ENCODE results near the gene DAZAP2.
"Not testable (repeated sequence)": the region's sequence is repeated elsewhere in the genome, so short reads cannot be mapped to it uniquely, and the experiment has no call there.

Gene DAZAP2

DNA sequence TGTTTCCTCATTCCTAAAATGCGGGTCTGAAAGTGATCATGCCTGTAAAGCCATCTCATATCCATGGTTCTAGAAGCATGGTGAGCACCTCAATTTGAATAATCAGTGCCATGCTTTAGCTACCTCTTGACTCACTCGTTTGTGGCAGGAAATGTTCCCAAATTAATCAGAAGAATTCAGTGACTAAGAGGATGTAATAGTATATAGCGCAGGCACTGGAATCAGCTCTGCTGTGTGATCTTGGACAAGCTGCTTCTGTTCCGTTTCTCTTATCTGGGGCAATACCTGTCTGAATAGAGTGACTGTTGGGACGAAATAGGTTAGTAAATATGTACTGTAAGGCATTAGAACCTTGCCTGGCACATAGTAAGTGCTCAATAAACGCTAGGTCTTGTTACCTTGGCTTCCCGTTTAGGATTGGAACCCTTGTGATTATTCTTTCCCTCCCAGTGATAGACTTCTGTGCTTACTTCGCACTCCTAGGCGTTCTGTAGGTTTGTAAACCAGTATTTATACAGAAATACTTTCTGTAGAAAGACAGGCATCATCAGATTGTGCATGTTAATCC is 32.4 kb downstream of the DAZAP2 start:
- no peak overlapping the region for H3K18ac ChIP-seq (ENCODE audit: low read length)
- no peak for DNase-seq (ENCODE audit: low spot score)
- H3K14ac ChIP-seq (ENCODE audit: low read length): no peak overlapping the region
- H2AFZ ChIP-seq (ENCODE audit: low read length): peak overlapping the region; percentile 98
- no peak overlapping the region for H3K27ac ChIP-seq (replicated peaks; ENCODE audit: low read length)
- H3K36me3 ChIP-seq (replicated peaks in 1 of 2; ENCODE audit: control insufficient read depth in 2 of 2, insufficient read depth in 2 of 2, low read length in 2 of 2): no peaks in the 10 kb centered on the region
- WGBS, 2 donors (ENCODE audit: extremely low coverage in 2 of 2, insufficient read length in 2 of 2, insufficient replicate concordance in 1 of 2): no CpG with 5 or more reads among the region's 9 CpGs
- peak overlapping the region; percentile 52 to 85 for H3K4me3 ChIP-seq (ENCODE audit: low read length in 2 of 2)
- no peaks in the 10 kb centered on the region for H3K4me1 ChIP-seq (ENCODE audit: control insufficient read depth in 2 of 2, insufficient read depth in 1 of 2, low read depth in 1 of 2, low read length in 2 of 2)
- H3K9ac ChIP-seq (ENCODE audit: low read depth, low read length, poor library complexity): no peak overlapping the region
- H2BK120ac ChIP-seq (ENCODE audit: low read depth, low read length): no peak overlapping the region
- no peak overlapping the region for H3K4ac ChIP-seq (ENCODE audit: low read length)
- H3K23ac ChIP-seq (ENCODE audit: low read depth, low read length, poor library complexity): no peak overlapping the region
- no peak overlapping the region for H2BK5ac ChIP-seq (ENCODE audit: low read length)
- peak overlapping the region; percentile 73 for H3K4me2 ChIP-seq (ENCODE audit: insufficient read depth, low read length, poor library complexity, severe bottlenecking)
- no peaks in the 10 kb centered on the region for H3K9me3 ChIP-seq (replicated peaks in 1 of 2; ENCODE audit: control insufficient read depth in 2 of 2, insufficient read depth in 1 of 2, low read depth in 1 of 2, low read length in 2 of 2)
- H3K79me1 ChIP-seq (ENCODE audit: low read depth, low read length): no peaks in the 10 kb centered on the region
- peaks cover 0 to 44% (median 6%) of the 10 kb centered on the region in 3 experiments for H3K27me3 ChIP-seq (ENCODE audit: control insufficient read depth in 3 of 3, insufficient read depth in 3 of 3, low read depth in 1 of 3, low read length in 3 of 3)
- no peak overlapping the region for H2BK15ac ChIP-seq (ENCODE audit: low read length)
- no peak overlapping the region for H4K91ac ChIP-seq (ENCODE audit: low read depth, low read length, poor library complexity)
- H4K8ac ChIP-seq (ENCODE audit: low read depth, low read length): no peak overlapping the region
- H2AK5ac ChIP-seq (ENCODE audit: low read depth, low read length): no peak overlapping the region
- no peak overlapping the region for H2BK12ac ChIP-seq (ENCODE audit: low read length)

DNA sequence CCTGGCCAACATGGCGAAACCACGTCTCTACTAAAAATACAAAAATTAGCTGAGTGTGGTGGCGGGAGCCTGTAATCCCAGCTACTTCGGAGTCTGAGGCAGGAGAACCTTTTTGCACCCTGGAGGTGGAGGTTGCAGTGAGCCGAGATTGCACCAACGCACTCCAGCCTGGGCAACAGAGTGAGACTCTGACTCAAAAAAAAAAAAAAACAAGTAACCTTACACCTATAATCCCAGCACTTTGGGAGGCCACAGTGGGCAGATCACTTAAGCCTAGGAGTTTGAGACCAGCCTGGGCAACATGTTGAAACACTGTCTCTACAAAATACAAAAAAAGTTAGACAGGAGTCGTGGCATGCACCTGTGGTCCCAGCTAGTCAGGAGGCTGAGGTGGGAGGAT is 34.2 kb downstream of the DAZAP2 start:
- not testable (repeated sequence) for H3K4me2 ChIP-seq (ENCODE audit: insufficient read depth, low read length, poor library complexity, severe bottlenecking); H2AFZ ChIP-seq (ENCODE audit: low read length); H3K27ac ChIP-seq (replicated peaks; ENCODE audit: low read length); H3K79me1 ChIP-seq (ENCODE audit: low read depth, low read length); H3K36me3 ChIP-seq (replicated peaks in 1 of 2; ENCODE audit: control insufficient read depth in 2 of 2, insufficient read depth in 2 of 2, low read length in 2 of 2); H3K9ac ChIP-seq (ENCODE audit: low read depth, low read length, poor library complexity); H2BK120ac ChIP-seq (ENCODE audit: low read depth, low read length); H3K4me3 ChIP-seq (ENCODE audit: low read length in 2 of 2); H2BK5ac ChIP-seq (ENCODE audit: low read length); H3K14ac ChIP-seq (ENCODE audit: low read length); DNase-seq (ENCODE audit: low spot score); H3K4me1 ChIP-seq (ENCODE audit: control insufficient read depth in 2 of 2, insufficient read depth in 1 of 2, low read depth in 1 of 2, low read length in 2 of 2); H3K4ac ChIP-seq (ENCODE audit: low read length); H3K18ac ChIP-seq (ENCODE audit: low read length); H2AK5ac ChIP-seq (ENCODE audit: low read depth, low read length); H4K8ac ChIP-seq (ENCODE audit: low read depth, low read length); H3K9me3 ChIP-seq (replicated peaks in 1 of 2; ENCODE audit: control insufficient read depth in 2 of 2, insufficient read depth in 1 of 2, low read depth in 1 of 2, low read length in 2 of 2); H2BK15ac ChIP-seq (ENCODE audit: low read length); H4K91ac ChIP-seq (ENCODE audit: low read depth, low read length, poor library complexity); H2BK12ac ChIP-seq (ENCODE audit: low read length); H3K23ac ChIP-seq (ENCODE audit: low read depth, low read length, poor library complexity)
- no CpG with 5 or more reads among the region's 7 CpGs for WGBS, 2 donors (ENCODE audit: extremely low coverage in 2 of 2, insufficient read length in 2 of 2, insufficient replicate concordance in 1 of 2)
- peaks cover 0 to 38% (median 6%) of the 10 kb centered on the region in 3 experiments for H3K27me3 ChIP-seq (ENCODE audit: control insufficient read depth in 3 of 3, insufficient read depth in 3 of 3, low read depth in 1 of 3, low read length in 3 of 3)

DNA sequence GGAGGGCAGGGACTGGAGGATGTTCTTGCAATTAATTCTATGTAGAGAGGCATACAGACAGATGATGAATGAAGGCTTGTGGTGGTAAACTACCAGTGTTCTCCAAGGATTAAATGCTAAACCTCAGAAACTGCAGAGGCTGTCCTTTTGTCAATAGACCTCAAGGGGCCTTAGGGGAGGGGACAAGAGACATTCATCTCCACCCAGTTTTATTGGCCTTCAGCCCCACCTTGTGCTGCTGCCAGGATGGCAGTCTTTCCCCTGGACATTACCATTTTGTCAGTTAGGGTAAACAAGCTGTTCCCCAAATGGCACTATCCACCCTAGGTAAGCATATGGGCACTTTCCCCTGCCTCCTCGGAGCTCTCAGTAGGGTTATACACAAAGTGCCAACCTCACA is 36.5 kb downstream of the DAZAP2 start:
- Histone ChIP-seq H3K27me3 (ENCODE audit: control insufficient read depth in 3 of 3, insufficient read depth in 3 of 3, low read depth in 1 of 3, low read length in 3 of 3) (peaks cover 0 to 23% (median 6%) of the 10 kb centered on the region in 3 experiments), H3K9me3 (replicated peaks in 1 of 2; ENCODE audit: control insufficient read depth in 2 of 2, insufficient read depth in 1 of 2, low read depth in 1 of 2, low read length in 2 of 2) (no peaks in the 10 kb centered on the region), H2AK5ac (ENCODE audit: low read depth, low read length) (no peak overlapping the region), H3K79me1 (ENCODE audit: low read depth, low read length) (no peaks in the 10 kb centered on the region), H3K27ac (replicated peaks; ENCODE audit: low read length) (no peak overlapping the region), H3K14ac (ENCODE audit: low read length) (no peak overlapping the region), H3K4me3 (ENCODE audit: low read length in 2 of 2) (no peak overlapping the region), H3K4me2 (ENCODE audit: insufficient read depth, low read length, poor library complexity, severe bottlenecking) (no peak overlapping the region), H4K8ac (ENCODE audit: low read depth, low read length) (no peak overlapping the region), H3K9ac (ENCODE audit: low read depth, low read length, poor library complexity) (no peak overlapping the region), H2BK12ac (ENCODE audit: low read length) (no peak overlapping the region), H2BK120ac (ENCODE audit: low read depth, low read length) (no peak overlapping the region), H3K18ac (ENCODE audit: low read length) (no peak overlapping the region), H2BK15ac (ENCODE audit: low read length) (no peak overlapping the region), H3K4me1 (ENCODE audit: control insufficient read depth in 2 of 2, insufficient read depth in 1 of 2, low read depth in 1 of 2, low read length in 2 of 2) (no peaks in the 10 kb centered on the region), H4K91ac (ENCODE audit: low read depth, low read length, poor library complexity) (no peak overlapping the region), H2BK5ac (ENCODE audit: low read length) (no peak overlapping the region), H3K4ac (ENCODE audit: low read length) (no peak overlapping the region), H3K36me3 (replicated peaks in 1 of 2; ENCODE audit: control insufficient read depth in 2 of 2, insufficient read depth in 2 of 2, low read length in 2 of 2) (no peaks in the 10 kb centered on the region), H2AFZ (ENCODE audit: low read length) (no peak overlapping the region), H3K23ac (ENCODE audit: low read depth, low read length, poor library complexity) (no peak overlapping the region)
- no CpG with 5 or more reads among the region's 1 CpG for WGBS, 2 donors (ENCODE audit: extremely low coverage in 2 of 2, insufficient read length in 2 of 2, insufficient replicate concordance in 1 of 2)
- DNase-seq (ENCODE audit: low spot score): no peak

DNA sequence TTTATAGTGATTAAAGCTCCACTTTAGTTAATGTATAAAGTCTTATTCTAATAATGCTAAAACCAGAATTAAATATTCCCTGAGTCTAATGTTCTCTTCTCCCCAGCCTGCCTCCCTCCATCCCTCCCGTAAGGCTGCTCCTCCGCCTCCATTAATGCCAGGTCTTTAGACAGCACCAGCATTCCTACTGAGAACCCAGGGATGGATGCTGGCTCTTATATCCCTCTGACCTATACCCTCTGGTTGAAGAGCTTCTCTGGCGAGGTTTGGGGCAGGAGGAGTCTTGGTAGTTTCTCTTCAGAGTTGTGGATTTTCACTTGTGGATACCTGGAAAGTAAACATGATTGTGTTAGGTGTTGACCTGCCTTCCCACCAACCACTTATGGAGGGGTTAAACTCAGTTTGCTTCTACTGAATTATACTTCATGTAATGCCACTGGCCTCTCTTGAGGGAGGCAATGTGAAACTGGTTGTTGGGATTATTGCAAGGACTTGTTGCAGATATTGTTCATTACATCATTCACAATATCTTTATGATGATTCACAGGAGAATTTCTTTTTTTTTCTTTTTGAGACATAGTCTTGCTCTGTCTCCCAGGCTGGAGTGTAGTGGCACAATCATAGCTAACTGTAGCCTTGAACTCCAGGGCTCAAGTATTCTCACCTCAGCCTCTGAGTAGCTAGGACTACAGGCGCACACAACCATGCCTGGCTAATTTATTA is 42.7 kb downstream of the DAZAP2 start:
- H3K14ac ChIP-seq (ENCODE audit: low read length): no peak overlapping the region
- no peaks in the 10 kb centered on the region for H3K9me3 ChIP-seq (replicated peaks in 1 of 2; ENCODE audit: control insufficient read depth in 2 of 2, insufficient read depth in 1 of 2, low read depth in 1 of 2, low read length in 2 of 2)
- no peak overlapping the region for H4K91ac ChIP-seq (ENCODE audit: low read depth, low read length, poor library complexity)
- H2BK5ac ChIP-seq (ENCODE audit: low read length): no peak overlapping the region
- H3K27ac ChIP-seq (replicated peaks; ENCODE audit: low read length): no peak overlapping the region
- H3K18ac ChIP-seq (ENCODE audit: low read length): no peak overlapping the region
- H3K79me1 ChIP-seq (ENCODE audit: low read depth, low read length): no peaks in the 10 kb centered on the region
- H3K27me3 ChIP-seq (ENCODE audit: control insufficient read depth in 3 of 3, insufficient read depth in 3 of 3, low read depth in 1 of 3, low read length in 3 of 3): peaks cover 0 to 10% (median 0%) of the 10 kb centered on the region in 3 experiments
- no peaks in the 10 kb centered on the region for H3K36me3 ChIP-seq (replicated peaks in 1 of 2; ENCODE audit: control insufficient read depth in 2 of 2, insufficient read depth in 2 of 2, low read length in 2 of 2)
- H3K23ac ChIP-seq (ENCODE audit: low read depth, low read length, poor library complexity): no peak overlapping the region
- no peak overlapping the region for H3K4ac ChIP-seq (ENCODE audit: low read length)
- H3K4me3 ChIP-seq (ENCODE audit: low read length in 2 of 2): no peak overlapping the region
- H2BK15ac ChIP-seq (ENCODE audit: low read length): no peak overlapping the region
- H2AFZ ChIP-seq (ENCODE audit: low read length): no peak overlapping the region
- no peak overlapping the region for H3K4me2 ChIP-seq (ENCODE audit: insufficient read depth, low read length, poor library complexity, severe bottlenecking)
- H2AK5ac ChIP-seq (ENCODE audit: low read depth, low read length): no peak overlapping the region
- H4K8ac ChIP-seq (ENCODE audit: low read depth, low read length): no peak overlapping the region
- no CpG with 5 or more reads among the region's 4 CpGs for whole genome bisulfite sequencing, 2 donors (ENCODE audit: extremely low coverage in 2 of 2, insufficient read length in 2 of 2, insufficient replicate concordance in 1 of 2)
- DNase-seq (ENCODE audit: low spot score): no peak
- no peak overlapping the region for H3K9ac ChIP-seq (ENCODE audit: low read depth, low read length, poor library complexity)
- no peak overlapping the region for H2BK120ac ChIP-seq (ENCODE audit: low read depth, low read length)
- H2BK12ac ChIP-seq (ENCODE audit: low read length): no peak overlapping the region
- H3K4me1 ChIP-seq (ENCODE audit: control insufficient read depth in 2 of 2, insufficient read depth in 1 of 2, low read depth in 1 of 2, low read length in 2 of 2): no peaks in the 10 kb centered on the region

Measured in neuronal stem cell (in vitro differentiated cells).